WTC11 (cell line): ENCODE data around the gene SPNS3. TPM values are rescaled to one million over a fixed set of nuclear protein-coding genes. Genes with fewer than 3 reads are reported as not detected.

Source experiments
- ATAC-seq: fragments of 200-7000 bp; cut with Tn5 transposase; 2 replicates; pipeline ENCODE4 v1.10.0; 2021; ENCODE audit warnings: mild to moderate bottlenecking, moderate library complexity
- CTCF ChIA-PET: fragments of 300-600 bp; sonication (Branson Sonifier 250); formaldehyde crosslinking; loops from one replicate; lab custom pipeline; 2021; ENCODE audit warnings: antibody characterized with exemption; lab: Charles Lee
- POLR2A ChIA-PET: fragments of 350-600 bp; sonication (Branson Sonifier 250); formaldehyde crosslinking; loops from one replicate; lab custom pipeline; 2021; ENCODE audit warnings: antibody characterized with exemption; lab: Charles Lee
- DNase-seq: peaks from one replicate; pipeline ENCODE4 v3.0.0; 2021; ENCODE audit warnings: low spot score
- H3K27ac Mint-ChIP-seq: 2 replicates; pipeline ENCODE4 v1.8.0; 2021; ENCODE audit warnings: mixed read lengths
- H3K27me3 Mint-ChIP-seq: 2 replicates; pipeline ENCODE4 v1.8.0; 2021; ENCODE audit warnings: low read depth, mild to moderate bottlenecking, moderate library complexity, mixed read lengths
- H3K36me3 Mint-ChIP-seq: 2 replicates; pipeline ENCODE4 v1.8.0; 2021; ENCODE audit warnings: mixed read lengths
- H3K4me1 Mint-ChIP-seq: 2 replicates; pipeline ENCODE4 v1.8.0; 2022; ENCODE audit warnings: mixed read lengths
- H3K4me3 Mint-ChIP-seq: 2 replicates; pipeline ENCODE4 v1.8.0; 2021; ENCODE audit warnings: mild to moderate bottlenecking, moderate library complexity, mixed read lengths
- H3K9me3 Mint-ChIP-seq: 2 replicates; pipeline ENCODE4 v1.8.0; 2021; ENCODE audit warnings: mixed read lengths
- ARID4B ChIP-seq: sonication (generic); formaldehyde crosslinking; IDR thresholded peaks from 2 replicates; pipeline ENCODE4 v1.8.0; 2023; ENCODE audit warnings: missing genetic modification reagents, mild to moderate bottlenecking, borderline replicate concordance
- ATF3 ChIP-seq: sonication (generic); formaldehyde crosslinking; conservative IDR thresholded peaks from 2 replicates; pipeline ENCODE4 v1.8.1; 2022; ENCODE audit warnings: mild to moderate bottlenecking, missing genetic modification reagents
- FOXP4 ChIP-seq: sonication (generic); formaldehyde crosslinking; IDR thresholded peaks from 2 replicates; pipeline ENCODE4 v1.8.0; 2022; ENCODE audit warnings: mild to moderate bottlenecking, missing genetic modification reagents
- JAZF1 ChIP-seq: fragments of 250-450 bp; sonication (Bioruptor Pico); IDR thresholded peaks from 2 replicates; pipeline ENCODE4 v1.9.0; 2021; ENCODE audit warnings: moderate library complexity, mild to moderate bottlenecking, inconsistent platforms
- NFE2L1 ChIP-seq: sonication (generic); formaldehyde crosslinking; IDR thresholded peaks from 2 replicates; pipeline ENCODE4 v1.8.1; 2023; ENCODE audit warnings: missing genetic modification reagents
- SP1 ChIP-seq: sonication (generic); formaldehyde crosslinking; conservative IDR thresholded peaks from 2 replicates; pipeline ENCODE4 v1.8.1; 2022; ENCODE audit warnings: missing genetic modification reagents
- ZNF138 ChIP-seq: sonication (generic); formaldehyde crosslinking; conservative IDR thresholded peaks from 2 replicates; pipeline ENCODE4 v1.8.1; 2022; ENCODE audit warnings: mild to moderate bottlenecking, moderate library complexity, missing genetic modification reagents
- ZNF232 ChIP-seq: sonication (generic); formaldehyde crosslinking; IDR thresholded peaks from 2 replicates; pipeline ENCODE4 v1.8.0; 2022; ENCODE audit warnings: mild to moderate bottlenecking, missing genetic modification reagents
- ZNF396 ChIP-seq: fragments of 250-450 bp; sonication (Bioruptor Pico); IDR thresholded peaks from 2 replicates; pipeline ENCODE4 v1.8.0; 2021; ENCODE audit warnings: mild to moderate bottlenecking, moderate library complexity, borderline replicate concordance
- ZNF532 ChIP-seq: fragments of 250-450 bp; sonication (Bioruptor Pico); IDR thresholded peaks from 2 replicates; pipeline ENCODE4 v1.9.0; 2021; ENCODE audit warnings: mild to moderate bottlenecking, borderline replicate concordance
- total RNA-seq: library from RNA; stranded (reverse); gene quantifications from 3 replicates; pipeline ENCODE4 v1.2.3, GENCODE V29; 2021
- TF ChIP-seq, protein P1 (sequence below): sonication (generic); formaldehyde crosslinking; IDR thresholded peaks from 2 replicates; pipeline ENCODE4 v1.8.0; 2022; ENCODE audit warnings: mild to moderate bottlenecking, missing genetic modification reagents

The SPNS3 gene
- total RNA-seq, 1 experiment from 2014 or later: not detected

GRCh38 chr17:4476511-4477070 is 42.9 kb downstream of the SPNS3 start:
- Mint-ChIP-seq H3K36me3 (no peaks in the 10 kb centered on the region), H3K9me3 (no peaks in the 10 kb centered on the region), H3K4me1 (peaks cover 7% of the 10 kb centered on the region), H3K4me3 (no peak overlapping the region), H3K27ac (no peak overlapping the region), H3K27me3 (no peaks in the 10 kb centered on the region)
- TF ChIP-seq SP1 (CRISPR knock-in tag) (no peak), NFE2L1 (CRISPR knock-in tag) (no peak), ARID4B (no peak)
- TF ChIP-seq, protein P1, sequence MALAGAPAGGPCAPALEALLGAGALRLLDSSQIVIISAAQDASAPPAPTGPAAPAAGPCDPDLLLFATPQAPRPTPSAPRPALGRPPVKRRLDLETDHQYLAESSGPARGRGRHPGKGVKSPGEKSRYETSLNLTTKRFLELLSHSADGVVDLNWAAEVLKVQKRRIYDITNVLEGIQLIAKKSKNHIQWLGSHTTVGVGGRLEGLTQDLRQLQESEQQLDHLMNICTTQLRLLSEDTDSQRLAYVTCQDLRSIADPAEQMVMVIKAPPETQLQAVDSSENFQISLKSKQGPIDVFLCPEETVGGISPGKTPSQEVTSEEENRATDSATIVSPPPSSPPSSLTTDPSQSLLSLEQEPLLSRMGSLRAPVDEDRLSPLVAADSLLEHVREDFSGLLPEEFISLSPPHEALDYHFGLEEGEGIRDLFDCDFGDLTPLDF (CRISPR knock-in tag): no peak
- ChIA-PET POLR2A (no interaction called here), CTCF (interaction anchor here (1.1 kb wide), 1 partner anchor 55 kb away, joined by 9 read pairs; no protein-coding TSS in a partner anchor)
- ATAC-seq (no peak), DNase-seq (no peak)

GRCh38 chr17:4477255-4477791 is 43.6 kb downstream of the SPNS3 start:
- POLR2A ChIA-PET: no interaction called here
- TF ChIP-seq ZNF232 (CRISPR knock-in tag): no peak
- no peak for TF ChIP-seq FOXP4 (CRISPR knock-in tag)
- no peak for TF ChIP-seq ATF3 (CRISPR knock-in tag)
- no peak for TF ChIP-seq ARID4B
- TF ChIP-seq ZNF532 (CRISPR knock-in tag): no peak
- TF ChIP-seq ZNF396 (CRISPR knock-in tag): no peak
- no peak for TF ChIP-seq ZNF138 (CRISPR knock-in tag)
- TF ChIP-seq JAZF1 (CRISPR knock-in tag): no peak
- CTCF ChIA-PET: no interaction called here
- ATAC-seq: no peak
- H3K36me3 Mint-ChIP-seq: no peaks in the 10 kb centered on the region
- H3K27me3 Mint-ChIP-seq: no peaks in the 10 kb centered on the region
- H3K27ac Mint-ChIP-seq: peak overlapping the region; percentile 49; the same call in 1 of the 2 replicates
- peaks cover 7% of the 10 kb centered on the region for H3K4me1 Mint-ChIP-seq
- DNase-seq: no peak
- H3K4me3 Mint-ChIP-seq: no peak overlapping the region
- H3K9me3 Mint-ChIP-seq: no peaks in the 10 kb centered on the region
